ENCODE results near the gene ABHD17A.

Gene ABHD17A

DNA sequence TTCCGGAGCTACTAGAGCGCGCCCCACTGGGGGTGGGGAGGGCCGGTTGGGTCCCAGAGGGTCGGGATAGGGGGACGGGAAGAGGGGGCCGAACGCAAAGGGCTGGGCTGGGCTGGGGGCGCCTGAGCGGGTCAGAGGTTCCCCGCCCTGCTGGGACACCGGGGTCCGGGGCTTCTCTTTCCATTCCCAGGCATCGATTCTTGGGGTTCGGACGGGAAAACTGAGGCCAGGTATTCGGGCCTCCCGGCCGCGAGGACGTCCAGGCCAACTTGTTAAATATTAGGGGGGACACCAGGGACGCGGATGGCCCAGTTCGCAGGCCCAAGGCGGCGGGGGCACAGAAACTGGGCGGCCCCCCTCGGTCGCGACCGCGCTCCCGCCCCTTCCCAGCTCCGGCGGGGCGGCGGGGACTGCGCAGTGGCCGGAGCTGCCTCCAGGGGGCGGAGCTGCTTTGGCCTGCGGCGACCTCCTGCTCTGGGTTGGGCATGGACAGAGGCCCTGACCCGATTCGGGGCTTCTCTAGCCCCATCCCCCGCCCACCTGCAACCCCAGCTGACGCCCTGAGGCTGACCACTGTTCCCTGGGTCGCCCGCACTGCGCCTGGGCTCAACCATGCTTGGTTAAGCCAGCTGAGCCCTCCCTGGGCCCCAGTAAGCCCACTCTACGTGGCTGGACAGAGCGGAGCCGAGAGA is 20.7 kb downstream of the ABHD17A start:
- DNase-seq (ENCODE audit: low read depth) = no peak

DNA sequence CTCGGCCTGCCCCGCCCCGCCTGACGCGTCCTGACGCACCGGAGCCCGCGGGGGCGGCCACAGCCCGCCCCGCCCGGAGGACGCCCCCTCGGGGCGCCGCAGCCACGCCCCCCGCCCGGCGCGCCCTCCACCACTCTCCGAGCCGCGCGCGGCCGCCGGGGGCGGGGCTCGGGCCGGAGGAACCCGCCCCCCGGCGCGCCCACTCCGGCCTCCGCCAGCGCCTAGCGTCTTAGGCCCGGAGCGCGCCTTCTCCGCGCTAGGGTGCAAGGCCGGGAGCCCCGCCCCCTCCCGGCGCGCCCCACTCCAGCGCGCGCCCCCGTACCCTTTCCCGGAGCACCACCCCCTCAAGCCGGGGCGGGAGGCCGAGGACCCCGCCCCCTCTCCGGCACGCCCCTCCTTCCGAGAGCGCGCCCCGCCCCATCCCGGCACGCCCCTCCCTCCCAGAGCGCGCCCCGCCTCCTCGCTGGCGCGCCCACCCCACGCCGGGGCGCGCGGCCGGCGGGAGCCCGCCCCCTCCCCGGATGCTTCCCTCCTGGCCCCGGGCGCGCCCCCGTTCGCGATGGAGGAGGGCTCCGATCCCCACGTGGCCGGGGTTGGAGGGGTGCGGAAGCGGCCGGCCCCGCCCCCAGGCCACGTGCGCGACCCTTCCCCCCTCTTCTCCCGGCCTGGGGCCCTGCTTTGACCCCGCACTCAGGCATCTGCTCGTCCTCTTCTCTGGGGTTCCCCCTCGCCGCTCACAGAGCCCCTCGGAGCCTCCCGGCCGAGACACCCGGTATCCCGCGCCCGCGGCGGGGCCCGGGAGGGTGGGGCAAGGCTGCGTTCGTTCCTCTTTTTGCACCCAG is 21.4 kb downstream of the ABHD17A start:
- peak; percentile 84 for DNase-seq (ENCODE audit: low read depth)

DNA sequence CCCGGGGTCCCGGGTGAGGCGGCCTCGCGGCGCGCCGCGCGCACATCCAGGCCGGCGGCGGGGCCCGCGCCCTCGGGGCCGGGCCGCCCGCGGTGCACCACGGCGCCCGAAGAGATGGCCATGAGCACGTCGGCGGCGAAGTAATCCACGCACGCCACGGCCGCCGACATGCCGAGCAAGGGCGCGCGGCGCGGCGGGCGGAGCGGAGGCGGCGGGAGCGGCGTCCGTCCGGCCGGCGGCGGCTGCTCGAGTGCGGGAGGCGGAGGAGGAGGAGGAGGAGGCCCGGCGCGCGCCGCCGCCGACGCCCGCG is 22.0 kb downstream of the ABHD17A start, which contains the start of gene KLF16:
Gene KLF16 (minus strand): TSS at position 252 of the 310 bp plus-strand sequence. CDS start 82 bp downstream, at position 170.
- no peak for DNase-seq (ENCODE audit: low read depth)

DNA sequence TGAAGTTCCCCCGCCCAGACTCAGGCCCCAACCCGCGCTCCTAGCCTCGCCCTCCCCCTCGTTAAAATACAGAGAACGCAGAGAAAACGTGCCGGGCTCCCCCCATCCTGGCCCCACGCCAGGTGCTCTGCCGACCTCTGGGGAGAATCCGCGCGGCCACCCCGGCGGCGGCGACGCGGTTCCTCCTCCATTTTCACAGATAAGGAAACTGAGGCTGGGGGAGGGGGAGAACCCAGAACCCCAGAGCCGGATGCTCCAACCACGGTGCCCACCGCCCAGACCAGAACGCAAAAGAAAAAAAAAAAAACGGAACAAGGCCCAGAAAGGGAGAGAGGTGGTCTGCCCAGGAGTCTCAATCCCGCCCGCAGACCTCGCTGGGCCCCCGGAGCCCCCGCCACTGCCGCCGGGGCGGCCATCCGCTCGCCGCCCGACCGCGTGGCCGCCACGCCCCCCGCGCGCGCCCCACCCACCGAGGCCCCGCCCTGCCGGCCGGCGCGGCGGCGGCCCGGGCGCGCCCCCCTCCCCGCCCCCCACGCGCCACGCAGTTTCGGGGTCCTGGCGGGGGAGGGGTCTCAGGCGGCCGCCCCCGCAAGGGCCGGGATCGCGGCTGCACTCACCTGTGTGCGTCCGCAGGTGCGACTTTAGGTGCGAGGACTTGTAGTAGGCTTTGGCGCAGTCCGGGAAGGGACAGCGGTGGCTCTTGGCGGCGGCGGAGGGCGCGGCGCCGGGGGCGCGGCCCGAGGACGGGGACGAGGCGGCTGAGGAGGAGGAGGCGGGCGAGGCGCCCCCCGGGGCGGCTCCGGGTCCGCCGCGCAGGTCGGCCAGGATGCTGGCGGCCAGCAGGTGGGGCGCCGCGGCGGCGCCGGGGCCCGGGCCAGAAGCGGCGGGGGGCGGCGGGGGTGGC is 22.6 kb downstream of the ABHD17A start:
- no peak for DNase-seq (ENCODE audit: low read depth)

DNA sequence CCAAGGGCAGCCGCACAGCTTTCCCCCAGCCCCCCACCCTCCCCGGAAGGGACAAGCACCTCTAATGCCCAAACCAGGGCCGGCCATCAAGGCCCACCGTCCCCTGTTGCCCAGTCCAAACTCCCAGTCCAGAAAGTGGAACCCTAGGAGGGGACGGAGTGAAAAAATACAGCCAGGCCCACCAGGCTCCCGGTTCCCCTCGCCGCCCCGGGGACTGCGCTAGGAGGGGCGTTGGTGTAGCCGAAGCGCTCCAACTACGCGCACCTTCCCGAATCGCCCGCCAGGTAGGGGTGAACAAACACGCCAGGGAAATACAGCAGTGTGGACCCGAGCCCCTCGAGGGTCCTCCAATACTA is 23.2 kb downstream of the ABHD17A start:
- no peak for DNase-seq (ENCODE audit: low read depth)

DNA sequence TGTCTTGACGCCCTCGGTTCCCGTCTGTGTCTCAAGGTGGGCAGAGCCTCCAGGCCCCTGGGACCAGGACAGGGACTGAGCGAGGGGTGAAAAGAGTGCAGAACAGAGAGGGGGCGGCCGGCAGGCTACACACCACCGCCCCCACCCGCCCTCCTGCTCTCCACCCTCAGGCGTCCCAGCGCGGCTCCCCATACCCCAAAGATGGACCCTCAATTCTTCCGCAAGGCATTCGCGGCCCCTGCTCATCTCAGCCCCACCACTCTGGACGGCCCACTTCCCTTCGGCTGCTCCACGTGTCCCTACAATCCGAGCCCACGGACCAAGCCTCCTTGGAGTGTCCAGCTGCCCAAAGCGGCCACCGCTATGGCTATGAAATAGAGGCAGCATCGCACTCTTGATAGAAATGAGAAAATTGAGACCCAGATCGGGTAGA is 23.7 kb downstream of the ABHD17A start:
- DNase-seq (ENCODE audit: low read depth) = no peak

DNA sequence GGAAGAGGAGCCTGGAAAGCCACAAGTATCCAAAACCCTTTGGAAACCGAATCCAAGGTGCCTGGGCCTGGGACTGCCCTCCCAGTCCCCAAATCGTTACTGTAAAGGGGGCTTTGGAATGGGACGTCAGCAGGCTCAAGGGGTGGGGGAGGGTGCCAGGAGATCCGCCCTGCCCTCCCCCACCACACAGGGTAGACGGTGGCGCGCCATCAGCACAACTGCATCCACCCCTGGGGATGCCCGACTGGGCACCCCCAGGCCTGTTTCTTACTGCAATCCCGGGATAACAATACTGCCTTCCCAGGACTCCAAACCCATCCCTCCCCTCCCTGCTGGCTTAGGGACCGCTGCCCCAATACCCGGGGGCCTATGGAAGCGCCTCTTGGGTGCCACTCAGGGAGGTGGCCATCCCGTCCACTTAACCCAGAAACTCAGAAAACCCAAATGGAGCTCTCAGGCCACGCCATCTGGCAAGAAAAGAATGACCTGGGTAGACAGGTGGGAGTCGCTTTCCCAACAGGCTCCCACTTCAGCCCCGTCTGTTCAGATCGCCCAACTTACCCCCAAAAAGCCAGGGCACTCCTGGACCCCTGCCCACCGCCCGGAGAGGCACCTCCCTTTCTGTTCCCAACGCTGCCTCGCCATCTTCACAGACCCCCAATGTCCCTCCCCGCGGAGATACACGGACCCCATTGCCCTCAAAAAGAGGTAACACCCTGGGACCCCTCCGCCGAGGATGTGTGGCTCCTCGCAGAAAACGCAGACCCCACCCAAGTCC is 24.3 kb downstream of the ABHD17A start:
- DNase-seq (ENCODE audit: low read depth) = no peak

DNA sequence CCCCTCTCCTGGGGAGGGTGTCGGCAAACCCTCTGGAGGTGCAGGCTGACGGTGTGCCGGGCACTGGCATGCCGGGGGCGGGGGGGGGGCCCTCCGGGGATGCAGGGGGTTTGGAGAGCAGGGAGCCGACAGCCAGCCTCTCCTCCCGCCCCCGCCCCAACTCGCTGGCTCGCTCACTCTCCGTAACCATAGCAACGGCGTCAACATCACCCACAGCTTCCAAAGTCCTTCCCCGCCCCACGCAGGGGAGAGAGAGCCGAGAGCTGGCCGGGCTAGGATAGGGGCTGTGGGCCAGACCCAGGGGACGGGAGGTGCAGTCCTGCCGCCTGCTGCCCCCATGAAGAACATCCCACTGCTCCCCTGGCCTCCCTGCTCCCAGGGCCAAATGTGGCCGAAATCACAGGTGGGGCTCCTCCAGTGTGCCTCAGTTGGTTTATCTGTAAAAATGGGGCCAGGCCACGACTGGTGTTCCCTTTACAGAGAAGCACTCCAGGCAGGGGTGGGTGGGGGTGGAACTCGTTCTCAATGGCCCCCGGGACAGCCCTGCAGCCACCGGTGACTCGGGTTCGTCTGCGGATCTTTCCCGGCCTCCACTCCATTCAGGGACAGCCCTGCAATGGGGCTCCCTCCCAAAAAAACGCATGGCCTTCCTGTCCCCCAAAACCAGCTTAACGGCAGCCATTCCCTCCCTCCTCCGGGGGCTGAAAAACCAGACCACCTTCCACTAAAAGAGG is 25.1 kb downstream of the ABHD17A start:
- DNase-seq (ENCODE audit: low read depth) = no peak

DNA sequence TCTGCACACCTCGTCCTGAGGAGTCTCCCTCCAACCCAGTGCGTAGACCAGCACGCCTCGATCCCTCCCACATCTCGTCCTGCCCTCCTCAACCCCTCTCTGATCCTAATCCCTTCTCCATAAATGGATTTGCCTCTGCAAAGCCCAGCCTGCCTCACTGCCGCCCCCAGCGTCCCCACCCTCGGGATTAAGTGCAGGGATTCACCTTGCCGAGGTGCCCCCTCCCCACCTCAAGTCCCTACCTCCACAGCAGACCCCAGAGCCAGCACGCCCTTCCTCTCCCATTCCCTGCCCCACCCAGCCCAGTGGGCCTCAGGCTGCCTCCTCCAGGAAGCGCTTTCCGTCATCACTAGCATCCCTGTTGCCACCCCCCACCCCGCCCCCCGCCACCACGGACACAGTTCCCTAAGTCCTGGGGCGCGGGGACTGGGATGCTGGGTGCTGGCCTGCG is 25.9 kb downstream of the ABHD17A start:
- DNase-seq (ENCODE audit: low read depth) = no peak

DNA sequence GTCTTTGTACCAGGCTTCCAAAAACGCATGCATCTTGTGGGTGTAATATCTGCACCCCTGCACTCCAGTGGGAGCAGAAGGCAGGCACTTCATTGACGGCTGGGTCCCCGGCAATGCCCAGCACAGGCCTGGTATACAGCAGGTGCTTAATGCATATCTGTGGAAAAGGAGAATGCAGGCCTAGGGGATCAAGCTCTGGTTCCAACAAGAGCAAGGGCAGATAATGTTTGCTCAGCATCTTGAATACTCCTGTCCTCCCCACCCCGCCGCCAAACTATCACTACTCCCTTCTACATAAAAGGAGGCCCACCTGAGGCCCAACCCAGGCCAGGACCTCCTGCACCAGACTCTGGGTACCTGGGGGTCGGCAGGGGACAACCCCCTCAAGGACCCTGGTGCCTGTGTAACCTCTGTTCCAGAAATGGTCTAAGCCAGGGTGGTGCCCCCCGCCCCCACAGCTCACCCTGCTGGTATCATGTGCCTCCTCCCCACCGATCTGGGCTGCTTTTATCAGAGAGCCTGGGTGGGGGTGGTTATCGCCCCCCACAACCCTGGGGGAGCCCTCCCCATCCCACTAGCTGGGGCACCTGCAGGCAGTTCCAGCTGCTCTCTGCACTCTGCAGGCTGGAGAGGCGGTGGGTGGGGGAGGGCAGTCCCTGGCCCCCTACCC is 26.7 kb downstream of the ABHD17A start:
- DNase-seq (ENCODE audit: low read depth) = no peak

DNA sequence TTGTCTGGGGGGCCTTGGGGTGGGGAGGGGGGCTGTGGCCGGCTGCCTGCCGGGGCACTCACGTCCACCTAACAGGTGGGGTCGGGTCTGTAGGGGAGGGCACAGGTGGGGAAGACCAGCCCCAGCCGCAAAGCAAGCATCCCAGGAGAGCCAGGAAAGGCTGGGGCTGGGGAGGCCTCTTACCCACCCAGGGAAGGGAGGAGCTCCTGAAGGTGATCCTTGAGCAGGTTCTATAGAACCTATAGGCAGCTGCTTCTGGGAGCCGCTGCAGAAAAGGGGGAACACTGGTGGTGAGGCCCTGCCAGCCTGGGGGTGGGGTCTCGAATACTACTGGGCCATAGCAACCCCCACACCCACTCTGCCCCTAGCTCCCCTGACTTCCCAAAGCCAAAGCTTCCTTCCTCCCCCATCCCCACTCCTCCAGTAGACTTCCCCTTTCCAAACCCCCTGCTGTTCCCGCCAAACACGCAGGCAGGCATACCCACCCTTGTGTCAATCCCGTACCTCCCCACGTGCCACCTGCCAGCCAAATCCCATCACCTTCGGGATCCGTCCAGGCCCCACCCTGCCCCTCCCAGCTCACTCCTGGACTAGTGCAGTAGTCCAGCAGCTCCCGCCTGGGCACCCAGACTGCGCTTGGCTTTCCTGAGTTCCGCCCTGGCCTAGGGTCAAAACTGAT is 27.5 kb downstream of the ABHD17A start:
- DNase-seq (ENCODE audit: low read depth) = no peak

DNA sequence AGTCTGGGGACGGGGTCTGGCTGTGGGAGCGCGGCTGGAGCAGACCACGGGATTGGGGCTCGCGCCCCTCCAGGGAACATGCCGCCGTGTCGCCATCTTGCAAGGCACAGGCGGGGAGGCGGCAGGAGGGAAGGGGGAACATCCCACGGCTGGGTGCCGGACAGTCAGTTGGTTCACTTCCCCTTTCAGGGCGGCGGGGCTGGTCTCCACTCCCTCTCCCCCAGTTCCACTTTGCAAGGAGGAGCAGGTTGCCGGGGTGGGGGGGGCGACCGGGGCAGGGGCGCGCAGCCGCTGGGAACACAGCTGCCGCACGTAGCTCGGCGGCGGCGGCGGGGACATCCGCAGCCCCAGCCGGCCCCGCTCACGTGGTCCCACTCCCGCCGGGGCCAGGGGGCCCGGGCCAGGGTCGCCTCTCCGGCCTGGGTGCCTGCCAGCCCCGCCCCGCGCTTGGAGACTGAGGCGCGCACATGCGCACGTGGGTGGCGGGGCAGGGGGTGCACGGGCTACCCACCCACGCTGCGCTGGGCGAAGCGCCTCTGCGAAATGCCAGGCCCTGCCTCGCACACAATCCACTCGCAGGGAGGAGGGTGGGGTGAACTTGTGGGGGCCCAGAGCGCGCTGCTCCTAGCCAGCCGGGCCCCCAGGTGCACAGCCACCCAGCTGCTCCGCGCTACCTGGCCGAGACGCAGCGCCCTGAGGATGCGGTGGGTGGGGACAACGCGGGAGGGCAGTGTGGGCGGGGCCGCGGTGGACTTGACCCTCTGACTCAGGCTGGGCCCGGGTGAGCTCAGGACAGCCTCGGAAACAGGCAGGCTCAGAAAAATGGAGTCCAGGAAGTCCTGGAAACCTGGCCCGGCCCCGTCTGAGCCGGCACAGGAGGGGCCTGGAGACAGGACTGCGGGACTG is 28.3 kb downstream of the ABHD17A start:
- DNase-seq (ENCODE audit: low read depth) = no peak

DNA sequence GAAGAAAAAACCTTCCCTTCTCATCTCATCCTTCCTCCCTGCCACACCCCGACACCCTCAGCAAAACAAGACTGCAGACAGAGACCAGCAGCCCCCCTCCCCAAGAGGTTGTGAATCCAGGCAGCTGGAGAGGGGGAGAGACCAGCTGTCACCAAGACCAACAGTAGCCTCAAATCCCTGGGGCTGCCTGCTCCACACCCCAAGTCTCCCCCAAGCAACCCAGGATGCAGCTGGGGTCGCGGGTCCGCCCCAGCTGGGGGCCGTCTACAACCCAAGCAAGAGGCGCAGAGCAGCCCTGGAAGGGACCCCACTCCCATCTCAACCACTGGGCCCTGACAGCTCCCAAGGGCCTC is 29.0 kb downstream of the ABHD17A start:
- DNase-seq (ENCODE audit: low read depth) = no peak

DNA sequence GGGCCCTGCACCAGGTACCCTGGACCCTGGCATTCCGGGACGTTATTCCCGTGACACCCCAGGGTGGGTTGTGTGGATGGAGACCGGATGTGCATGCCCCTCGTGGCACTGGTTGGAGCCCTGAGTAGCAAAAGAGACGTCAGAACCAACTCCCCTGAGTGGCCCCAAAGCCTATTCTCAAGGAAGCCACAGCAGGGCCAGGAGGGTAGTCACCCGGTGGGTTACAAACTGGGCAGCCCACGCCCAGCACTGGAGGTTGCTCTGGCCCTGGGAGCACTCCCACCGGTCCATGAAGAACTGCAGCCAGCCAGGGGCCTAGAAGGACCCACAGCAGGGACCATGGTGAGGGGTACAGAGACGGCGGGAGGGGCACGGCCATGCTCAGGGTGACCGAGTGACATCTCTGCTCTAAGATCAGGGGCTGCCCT is 29.5 kb downstream of the ABHD17A start:
- no peak for DNase-seq (ENCODE audit: low read depth)

DNA sequence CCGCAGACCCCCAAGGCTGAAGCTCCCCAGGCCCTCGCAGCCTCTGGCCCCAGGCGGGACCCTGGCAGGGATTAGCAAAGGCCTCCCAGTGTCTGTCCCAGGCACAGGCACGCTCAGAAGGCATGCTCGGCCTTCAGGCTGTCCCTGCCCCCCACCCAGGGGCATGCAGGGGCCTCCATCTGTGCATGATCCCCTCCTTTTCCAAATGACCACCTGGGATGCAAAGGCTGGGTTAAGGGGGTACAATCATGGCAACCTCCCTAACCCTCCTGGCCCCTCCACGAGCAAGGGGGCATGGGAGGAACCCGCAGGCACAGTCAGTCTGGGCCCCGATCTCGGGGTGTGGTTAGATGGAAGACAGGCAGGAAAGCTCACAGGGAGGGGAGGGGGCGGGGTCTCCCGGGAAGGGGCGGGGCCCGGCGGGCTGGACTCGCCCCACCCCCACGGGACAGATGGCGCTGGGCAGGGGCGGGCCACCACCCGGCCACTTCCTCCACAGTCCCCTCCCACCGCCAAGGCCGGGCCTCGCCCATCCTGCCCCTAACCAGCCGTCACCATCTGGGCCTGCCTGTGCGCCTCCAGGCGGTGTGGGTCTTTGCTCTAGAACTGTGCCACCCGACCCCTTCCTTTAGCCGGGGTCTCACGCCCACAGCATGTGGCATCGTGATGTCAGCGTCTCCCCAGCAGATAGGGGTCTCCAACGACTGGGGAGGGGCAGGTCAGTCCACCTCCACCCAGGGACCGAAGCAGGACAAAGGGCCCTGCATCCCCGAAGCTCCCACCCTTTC is 30.1 kb downstream of the ABHD17A start:
- DNase-seq (ENCODE audit: low read depth) = peak; percentile 65

DNA sequence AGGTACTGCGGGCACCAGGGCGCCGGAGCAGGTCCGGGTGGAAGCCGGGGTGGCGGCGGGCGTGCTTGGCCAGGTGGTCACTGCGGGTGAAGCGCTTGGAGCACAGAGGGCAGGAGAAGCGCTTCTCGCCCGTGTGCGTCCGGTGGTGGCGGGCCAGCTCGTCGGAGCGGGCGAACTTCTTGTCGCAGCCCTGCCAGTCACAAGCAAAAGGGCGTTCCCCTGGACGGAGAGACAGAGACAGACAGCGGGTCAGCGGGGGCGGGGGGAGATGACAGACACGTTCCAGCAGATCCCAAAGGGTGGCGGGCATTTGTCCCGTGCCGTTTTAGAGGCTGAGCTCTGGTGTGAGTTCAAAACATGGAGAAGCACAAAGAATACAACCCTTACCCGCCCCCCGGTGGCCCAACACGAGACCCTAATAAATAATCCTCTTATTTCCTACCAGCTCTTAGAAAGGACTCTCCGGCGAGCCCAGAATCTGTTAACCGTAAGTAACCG is 30.7 kb downstream of the ABHD17A start:
- no peak for DNase-seq (ENCODE audit: low read depth)

DNA sequence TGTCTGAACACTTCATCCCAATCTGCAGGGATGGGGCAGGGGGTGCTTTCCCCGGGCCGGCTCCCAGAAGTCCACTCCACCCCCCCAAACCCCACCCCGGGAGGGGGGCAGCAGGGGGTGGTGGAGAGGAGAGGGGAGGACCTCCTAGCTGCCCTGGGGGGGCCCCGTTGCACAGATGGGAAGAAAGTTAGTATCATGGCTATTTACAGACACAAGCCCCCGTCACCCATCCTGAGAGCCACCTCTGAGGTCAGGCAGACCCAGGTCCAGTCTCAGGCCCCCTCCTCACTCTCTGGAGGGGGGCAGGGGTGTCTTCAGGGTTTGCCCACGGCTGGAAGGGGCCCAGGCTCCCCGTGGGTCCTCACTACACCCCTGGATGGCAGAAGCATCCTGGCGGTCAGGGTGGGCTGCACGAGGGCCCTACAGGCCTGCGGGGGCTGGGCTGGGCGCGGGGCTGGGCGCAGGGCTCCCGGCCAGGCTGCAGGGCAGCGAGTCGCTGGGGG is 31.2 kb downstream of the ABHD17A start:
- DNase-seq (ENCODE audit: low read depth) = no peak
